HG02623 (cell line): ENCODE measurements around the gene PAX7.

Experiments used
- ATAC-seq: cut with Tn5 transposase; IDR thresholded peaks from one replicate; pipeline ENCODE4 v1.9.1; 2021; ENCODE audit warnings: moderate library complexity; ENCODE audit not compliant: unreplicated experiment

Gene PAX7

GRCh38 chr1:18618546-18619466 lies 11.8 kb upstream of the PAX7 start:
- ATAC-seq: no peak

GRCh38 chr1:18619467-18619835 lies 11.2 kb upstream of the PAX7 start:
- ATAC-seq: no peak

- no peak for ATAC-seq
Observed at GRCh38 chr1:18628511-18628910, 2.1 kb upstream of the PAX7 start.

GRCh38 chr1:18629659-18630510 lies 761 bp upstream of the PAX7 start:
- no peak for ATAC-seq

GRCh38 chr1:18631496-18632217 lies 1.0 kb downstream of the PAX7 start:
- no peak for ATAC-seq

GRCh38 chr1:18632218-18632588 lies 1.6 kb downstream of the PAX7 start:
- ATAC-seq: no peak

- no peak for ATAC-seq
Observed at GRCh38 chr1:18632783-18633421, 2.3 kb downstream of the PAX7 start.

GRCh38 chr1:18633422-18634155 lies 2.9 kb downstream of the PAX7 start:
- no peak for ATAC-seq

GRCh38 chr1:18634276-18634675 lies 3.6 kb downstream of the PAX7 start:
- ATAC-seq: no peak

- no peak for ATAC-seq
Observed at GRCh38 chr1:18635070-18635577, 4.5 kb downstream of the PAX7 start.

- ATAC-seq: no peak
Observed at GRCh38 chr1:18635891-18636595, 5.4 kb downstream of the PAX7 start.

- ATAC-seq: no peak
Observed at GRCh38 chr1:18636596-18637508, 6.2 kb downstream of the PAX7 start.

GRCh38 chr1:18637511-18637960 lies 6.9 kb downstream of the PAX7 start:
- ATAC-seq: no peak

GRCh38 chr1:18637962-18638834 lies 7.6 kb downstream of the PAX7 start:
- no peak for ATAC-seq

GRCh38 chr1:18638835-18639364 lies 8.3 kb downstream of the PAX7 start:
- ATAC-seq: no peak

GRCh38 chr1:18639368-18640055 lies 8.9 kb downstream of the PAX7 start:
- ATAC-seq: no peak
